Measurements from ENCODE around the gene STK31. TPM values are rescaled to one million over a fixed set of nuclear protein-coding genes. Genes with fewer than 3 reads are reported as not detected.

Gene STK31
- total and polyA plus RNA-seq, 10 of the 15 experiments (the other 5 are each of a cell fraction or from before 2014, with no cell fraction given) = 0.08 to 0.49 (median 0.17) TPM; not detected in 1

- TF ChIP-seq BCL11A (IDR thresholded peaks at IDR 0.05; ENCODE audit: low read depth, low read length) = no peak
- no peak for TF ChIP-seq ZNF622 (IDR thresholded peaks at IDR 0.05)
- no peak for TF ChIP-seq ZSCAN29 (IDR thresholded peaks at IDR 0.05)
- no peak for TF ChIP-seq PBX3 (IDR thresholded peaks at IDR 0.05; ENCODE audit: insufficient replicate concordance, low read depth, low read length)
Measured at GRCh38 chr7:23662984-23663313, 47.1 kb upstream of the STK31 start (continued).

GRCh38 chr7:23664122-23664521 is 45.9 kb upstream of the STK31 start:
- intact Hi-C loops (cut with micrococcal nuclease; ENCODE audit: unreplicated experiment) (no loop called here), in situ Hi-C loops (cut with MboI) (no loop called here)
- CTCF ChIA-PET = no interaction called here
- Histone ChIP-seq H3K4me2 (ENCODE audit: control insufficient read depth, insufficient read depth) (no peak overlapping the region), H3K4me1 (ENCODE audit: control insufficient read depth, insufficient read depth, low read length) (no peaks in the 10 kb centered on the region), H3K36me3 (ENCODE audit: control insufficient read depth in 2 of 2, insufficient read depth in 2 of 2, low read length in 1 of 2) (no peaks in the 10 kb centered on the region), H3K27ac (ENCODE audit: control insufficient read depth, insufficient read depth) (no peak overlapping the region), H3K79me2 (ENCODE audit: control insufficient read depth, insufficient read depth, low read length) (no peaks in the 10 kb centered on the region), H3K27me3 (replicated peaks in 1 of 2; ENCODE audit: control insufficient read depth in 2 of 2, insufficient read depth in 2 of 2, low read length in 1 of 2) (no peaks in the 10 kb centered on the region), H3K4me3 (no peak overlapping the region), H2AFZ (ENCODE audit: control insufficient read depth, low read depth, low read length) (no peak overlapping the region), H4K20me1 (ENCODE audit: control insufficient read depth, insufficient read depth) (no peaks in the 10 kb centered on the region), H3K9me3 (replicated peaks; ENCODE audit: control insufficient read depth, insufficient read depth, low read length) (peaks cover 4% of the 10 kb centered on the region; the same call in 2 of the 3 replicates), H3K9ac (ENCODE audit: control insufficient read depth, insufficient read depth, low read length) (no peak overlapping the region)
- DNase-seq (ENCODE audit: low read depth, low spot score) = no peak
- no TSS peak for BruUV-seq (replicated peaks)
- ATAC-seq = no peak; the same call in 2 of the 3 replicates
- POLR2A ChIA-PET = no interaction called here
- SMC1A ChIA-PET (ENCODE audit: uncharacterized antibody, unreplicated experiment) = no interaction called here
- RAD21 ChIA-PET (ENCODE audit: unreplicated experiment) = no interaction called here
- FAIRE-seq = no peak
- TF ChIP-seq RAD51 (IDR thresholded peaks at IDR 0.05) (no peak), CUX1 (IDR thresholded peaks at IDR 0.05; ENCODE audit: insufficient replicate concordance, low read depth, low read length) (no peak), YBX1 (IDR thresholded peaks at IDR 0.05) (no peak), EP300 (IDR thresholded peaks at IDR 0.05; ENCODE audit: borderline replicate concordance in 1 of 2, control insufficient read depth in 1 of 2, low read depth in 2 of 2, low read length in 2 of 2) (no peak), EZH2 (IDR thresholded peaks at IDR 0.05; ENCODE audit: borderline replicate concordance, control insufficient read depth, low read depth, low read length) (no peak), ATF2 (IDR thresholded peaks at IDR 0.05; ENCODE audit: low read length) (no peak), USF1 (IDR thresholded peaks at IDR 0.05; ENCODE audit: borderline replicate concordance, extremely low read length, insufficient read depth, low read depth, low read length) (no peak), MYB (IDR thresholded peaks at IDR 0.05; ENCODE audit: borderline replicate concordance, low read depth, low read length) (no peak), NFYA (IDR thresholded peaks at IDR 0.05; ENCODE audit: borderline replicate concordance, low read depth, low read length) (no peak), NBN (IDR thresholded peaks at IDR 0.05) (no peak), SMARCA5 (IDR thresholded peaks at IDR 0.05) (no peak), POLR2AphosphoS2 (IDR thresholded peaks at IDR 0.05; ENCODE audit: low read depth, low read length) (no peak)

All from GM12878 (cell line).